HCT116 (cell line): ENCODE results near the gene FABP1.

Experiments
- CEBPB ChIP-seq: IDR thresholded peaks from 2 replicates; pipeline ENCODE4 v1.6.1; 2012; ENCODE audit warnings: low read depth
- CTCF ChIP-seq, 3 experiments: fragments of 200-600 bp in 1 of 3; sonication (generic) in 1 of 3; IDR thresholded peaks in 2 of 3; conservative IDR thresholded peaks in 1 of 3; 2 replicates each; pipeline ENCODE4 v1.5.1; 2012 to 2017; ENCODE audit warnings: low read depth in 2 of 3, low read length in 2 of 3, antibody characterized with exemption in 1 of 3, borderline replicate concordance in 1 of 3, control low read depth in 1 of 3, mild to moderate bottlenecking in 1 of 3, mixed read lengths in 1 of 3, mixed run types in 1 of 3, moderate library complexity in 1 of 3; ENCODE audit not compliant: insufficient read depth in 1 of 3
- EGR1 ChIP-seq: IDR thresholded peaks from 2 replicates; pipeline ENCODE4 v1.6.1; 2012; ENCODE audit warnings: low read depth
- EZH2 ChIP-seq: fragments of 200-600 bp; sonication (generic); IDR thresholded peaks from 2 replicates; pipeline ENCODE4 v1.6.1; 2017; ENCODE audit warnings: antibody characterized with exemption, mixed run types
- FOSL1 ChIP-seq: IDR thresholded peaks from 2 replicates; pipeline ENCODE4 v1.6.1; 2012; ENCODE audit warnings: low read depth
- MAX ChIP-seq: IDR thresholded peaks from 2 replicates; pipeline ENCODE4 v1.6.1; 2012
- POLR2A ChIP-seq: IDR thresholded peaks from 2 replicates; pipeline ENCODE4 v1.7.0; 2011; ENCODE audit warnings: borderline replicate concordance; ENCODE audit not compliant: insufficient read depth, insufficient read length; ENCODE audit errors: extremely low read depth
- POLR2AphosphoS5 ChIP-seq: IDR thresholded peaks from 2 replicates; pipeline ENCODE4 v1.6.1; 2011; ENCODE audit warnings: mild to moderate bottlenecking, low read depth, low read length, moderate library complexity
- SIN3A ChIP-seq: IDR thresholded peaks from 2 replicates; pipeline ENCODE4 v1.6.1; 2012; ENCODE audit warnings: low read depth
- TCF7L2 ChIP-seq: IDR thresholded peaks from 2 replicates; pipeline ENCODE4 v1.7.0; 2011; ENCODE audit warnings: borderline replicate concordance, inconsistent platforms; ENCODE audit not compliant: insufficient read depth, insufficient read length; ENCODE audit errors: extremely low read depth
- ZBTB33 ChIP-seq: IDR thresholded peaks from 2 replicates; pipeline ENCODE4 v1.6.1; 2011; ENCODE audit warnings: mild to moderate bottlenecking, low read length, moderate library complexity; ENCODE audit not compliant: insufficient replicate concordance; ENCODE audit errors: extremely low read depth

GRCh38 chr2:88100489-88100858, 27.4 kb downstream of the FABP1 start:
- TF ChIP-seq POLR2A (no peak), CTCF (IDR thresholded peaks at IDR 0.05 in 2 of 3, conservative IDR thresholded peaks at IDR 0.05 in 1 of 3; ENCODE audit: borderline replicate concordance in 1 of 3, insufficient read depth in 1 of 3, low read depth in 2 of 3, low read length in 2 of 3) (no peak), ZBTB33 (no peak), CEBPB (no peak), FOSL1 (no peak), POLR2AphosphoS5 (no peak), EGR1 (no peak), TCF7L2 (no peak), SIN3A (no peak), EZH2 (no peak), MAX (no peak)
